Naive thymus-derived CD4-positive, alpha-beta T cell (primary cell): ENCODE data around the gene ASTN1. TPM values are rescaled to one million over a fixed set of nuclear protein-coding genes. Genes with fewer than 3 reads are reported as not detected.
A peak's percentile ranks its signal among the peaks of the same experiment; 100 is the strongest.

Experiments
- ATAC-seq: fragments of 150-1000 bp; cut with Tn5 transposase; 2 replicates; pipeline ENCODE4 v1.10.0; 2021; ENCODE audit warnings: mild to moderate bottlenecking, moderate library complexity
- CTCF ChIA-PET: fragments of 350-600 bp; sonication (Branson Sonifier 250); formaldehyde crosslinking; loops from one replicate; lab custom pipeline; 2021; ENCODE audit warnings: antibody characterized with exemption; lab: Charles Lee
- POLR2A ChIA-PET: fragments of 350-600 bp; sonication (Branson Sonifier 250); formaldehyde crosslinking; loops from one replicate; lab custom pipeline; 2021; ENCODE audit warnings: antibody characterized with exemption, inconsistent platforms; lab: Charles Lee
- DNase-seq, 9 donors: peaks; one replicate each; pipeline versions ENCODE4 v3.0.0 to v3.0.0-alpha.2; 2020 to 2022; ENCODE audit warnings: mixed read lengths in 1 of 9
- H3K27ac ChIP-seq: one replicate; pipeline ENCODE4 v1.7.0; 2013; ENCODE audit warnings: mild to moderate bottlenecking, low read depth, low read length, moderate library complexity
- H3K27me3 ChIP-seq, 2 donors: one replicate each; pipeline ENCODE4 v1.7.0; 2013; ENCODE audit warnings: low read length in 2 of 2, mild to moderate bottlenecking in 2 of 2, moderate library complexity in 2 of 2; ENCODE audit not compliant: control insufficient read depth in 2 of 2, insufficient read depth in 2 of 2
- H3K36me3 ChIP-seq, 3 experiments: 1 replicate in 2 of 3; 2 replicates in 1 of 3; pipeline ENCODE4 v1.7.0; 2013; ENCODE audit warnings: low read length in 3 of 3, mild to moderate bottlenecking in 3 of 3, moderate library complexity in 1 of 3; ENCODE audit not compliant: insufficient read depth in 3 of 3, control insufficient read depth in 2 of 3
- H3K4me1 ChIP-seq, 2 donors: one replicate each; pipeline ENCODE4 v1.7.0; 2013; ENCODE audit warnings: low read length in 2 of 2, mild to moderate bottlenecking in 2 of 2, moderate library complexity in 1 of 2; ENCODE audit not compliant: control insufficient read depth in 2 of 2, insufficient read depth in 2 of 2
- H3K4me3 ChIP-seq: 2 replicates; pipeline ENCODE4 v1.7.0; 2013; ENCODE audit warnings: mild to moderate bottlenecking, low read length
- H3K9me3 ChIP-seq, 3 experiments: 1 replicate in 2 of 3; 2 replicates in 1 of 3; pipeline ENCODE4 v1.7.0; 2013; ENCODE audit warnings: low read length in 3 of 3; ENCODE audit not compliant: control insufficient read depth in 2 of 3
- H3K27ac Mint-ChIP-seq, 9 donors: one replicate each; pipeline ENCODE4 v1.8.0; 2020 to 2022; ENCODE audit warnings: mixed read lengths in 9 of 9, mild to moderate bottlenecking in 8 of 9, moderate library complexity in 5 of 9, inconsistent platforms in 2 of 9
- H3K27me3 Mint-ChIP-seq, 5 donors: one replicate each; pipeline ENCODE4 v1.8.0; 2021 to 2022; ENCODE audit warnings: mixed read lengths in 5 of 5, mild to moderate bottlenecking in 1 of 5
- H3K36me3 Mint-ChIP-seq, 5 donors: one replicate each; pipeline ENCODE4 v1.8.0; 2020 to 2022; ENCODE audit warnings: mixed read lengths in 5 of 5, mild to moderate bottlenecking in 3 of 5, inconsistent platforms in 1 of 5
- H3K4me1 Mint-ChIP-seq, 7 donors: one replicate each; pipeline ENCODE4 v1.8.0; 2020 to 2022; ENCODE audit warnings: mixed read lengths in 7 of 7, mild to moderate bottlenecking in 3 of 7, inconsistent platforms in 1 of 7
- H3K4me3 Mint-ChIP-seq, 10 donors: one replicate each; pipeline ENCODE4 v1.8.0; 2020 to 2022; ENCODE audit warnings: mild to moderate bottlenecking in 10 of 10, mixed read lengths in 10 of 10, moderate library complexity in 6 of 10, inconsistent platforms in 2 of 10
- H3K9me3 Mint-ChIP-seq, 11 donors: one replicate each; pipeline ENCODE4 v1.8.0; 2020 to 2022; ENCODE audit warnings: mixed read lengths in 11 of 11, mild to moderate bottlenecking in 4 of 11, inconsistent platforms in 1 of 11, moderate library complexity in 1 of 11
- intact Hi-C, 2 donors: fragments of 100-400 bp; cut with micrococcal nuclease; formaldehyde crosslinking; loops; one replicate each; pipeline ENCODE4 v1.15.1; 2023
- polyA plus RNA-seq, 2 donors: library from polyadenylated mRNA; unstranded; fragments of 300-500 nt; fragmentation: Illumina TruSeq; gene quantifications; one replicate each; pipeline ENCODE4 v1.2.3, GENCODE V29; 2021
- total RNA-seq, 6 experiments: library from RNA in 5 of 6; stranded (reverse) in 5 of 6; gene quantifications; 1 replicate in 5 of 6; 2 replicates in 1 of 6; pipeline ENCODE4 v1.2.3 and lab custom pipeline; 2021 to 2026

Gene ASTN1
- total and polyA plus RNA-seq, 7 experiments from 2014 or later, result 0.07 TPM; not detected in 6

GRCh38 chr1:177198243-177198642 lies 33.7 kb upstream of the ASTN1 start:
- DNase-seq (no peak), ATAC-seq (no peak)
- peaks cover 0 to 5% (median 0%) of the 10 kb centered on the region in 5 donors for H3K36me3 Mint-ChIP-seq
- no peak overlapping the region for H3K27ac ChIP-seq
- no peaks in the 10 kb centered on the region for H3K27me3 Mint-ChIP-seq
- H3K27ac Mint-ChIP-seq, result no peak overlapping the region
- no peaks in the 10 kb centered on the region for H3K27me3 ChIP-seq
- ChIA-PET POLR2A (no interaction called here), CTCF (no interaction called here)
- intact Hi-C loops, result no loop called here
- no peaks in the 10 kb centered on the region for H3K36me3 ChIP-seq
- H3K4me1 Mint-ChIP-seq, result no peaks in the 10 kb centered on the region
- H3K9me3 ChIP-seq, result no peaks in the 10 kb centered on the region
- H3K4me3 ChIP-seq, result no peak overlapping the region
- H3K4me1 ChIP-seq, result no peaks in the 10 kb centered on the region
- peaks cover 0 to 25% (median 3%) of the 10 kb centered on the region in 11 donors for H3K9me3 Mint-ChIP-seq
- H3K4me3 Mint-ChIP-seq, result no peak overlapping the region

GRCh38 chr1:177190308-177190970 lies 25.9 kb upstream of the ASTN1 start:
- no peaks in the 10 kb centered on the region for H3K27me3 ChIP-seq
- ChIA-PET POLR2A (no interaction called here), CTCF (no interaction called here)
- H3K27me3 Mint-ChIP-seq, result peaks cover 0 to 9% (median 0%) of the 10 kb centered on the region in 5 donors
- H3K27ac ChIP-seq, result no peak overlapping the region
- H3K36me3 Mint-ChIP-seq, result peaks cover 0 to 5% (median 0%) of the 10 kb centered on the region in 5 donors
- H3K9me3 Mint-ChIP-seq, result peaks cover 0 to 10% (median 2%) of the 10 kb centered on the region in 11 donors
- H3K36me3 ChIP-seq, result no peaks in the 10 kb centered on the region
- no peak for DNase-seq
- no peaks in the 10 kb centered on the region for H3K4me1 ChIP-seq
- H3K4me3 ChIP-seq, result no peak overlapping the region
- intact Hi-C loops, result no loop called here
- H3K4me1 Mint-ChIP-seq, result no peaks in the 10 kb centered on the region
- no peaks in the 10 kb centered on the region for H3K9me3 ChIP-seq
- no peak overlapping the region for H3K4me3 Mint-ChIP-seq
- no peak for ATAC-seq
- no peak overlapping the region for H3K27ac Mint-ChIP-seq

- POLR2A ChIA-PET, result no interaction called here
- DNase-seq, result no peak
Measured at GRCh38 chr1:177186639-177187038, 22.1 kb upstream of the ASTN1 start.

GRCh38 chr1:177185209-177185608 lies 20.7 kb upstream of the ASTN1 start:
- H3K4me1 Mint-ChIP-seq, result peaks cover 7 to 16% (median 11%) of the 10 kb centered on the region in 7 donors
- no peaks in the 10 kb centered on the region for H3K27me3 ChIP-seq
- no peaks in the 10 kb centered on the region for H3K9me3 ChIP-seq
- no peak overlapping the region for H3K4me3 Mint-ChIP-seq
- peaks cover 0 to 6% (median 4%) of the 10 kb centered on the region in 11 donors for H3K9me3 Mint-ChIP-seq
- no peaks in the 10 kb centered on the region for H3K36me3 Mint-ChIP-seq
- no peak overlapping the region for H3K27ac Mint-ChIP-seq
- CTCF ChIA-PET, result no interaction called here
- POLR2A ChIA-PET, result no interaction called here
- DNase-seq (no peak), ATAC-seq (no peak)
- H3K27ac ChIP-seq, result no peak overlapping the region
- no peaks in the 10 kb centered on the region for H3K36me3 ChIP-seq
- intact Hi-C loops, result no loop called here
- H3K27me3 Mint-ChIP-seq, result peaks cover 19 to 48% (median 31%) of the 10 kb centered on the region in 5 donors
- H3K4me3 ChIP-seq, result no peak overlapping the region
- no peaks in the 10 kb centered on the region for H3K4me1 ChIP-seq

More at GRCh38 chr1:177186639-177187038, 22.1 kb upstream of the ASTN1 start:
- CTCF ChIA-PET, result no interaction called here
- Mint-ChIP-seq H3K4me3 (no peak overlapping the region), H3K36me3 (no peaks in the 10 kb centered on the region), H3K27me3 (peaks cover 10 to 34% (median 19%) of the 10 kb centered on the region in 5 donors), H3K27ac (no peak overlapping the region), H3K4me1 (peaks cover 2 to 10% (median 7%) of the 10 kb centered on the region in 7 donors), H3K9me3 (peaks cover 0 to 9% (median 4%) of the 10 kb centered on the region in 11 donors)
- intact Hi-C loops, result no loop called here
- Histone ChIP-seq H3K9me3 (no peaks in the 10 kb centered on the region), H3K4me3 (no peak overlapping the region), H3K27ac (no peak overlapping the region), H3K4me1 (no peaks in the 10 kb centered on the region), H3K36me3 (no peaks in the 10 kb centered on the region), H3K27me3 (no peaks in the 10 kb centered on the region)
- ATAC-seq, result no peak

GRCh38 chr1:177183836-177184235 lies 19.3 kb upstream of the ASTN1 start:
- DNase-seq, result no peak
- H3K27me3 ChIP-seq, result no peaks in the 10 kb centered on the region
- Mint-ChIP-seq H3K27me3 (peaks cover 25 to 49% (median 37%) of the 10 kb centered on the region in 5 donors), H3K27ac (no peak overlapping the region), H3K4me1 (peaks cover 7 to 16% (median 11%) of the 10 kb centered on the region in 7 donors), H3K9me3 (peaks cover 0 to 5% (median 4%) of the 10 kb centered on the region in 11 donors), H3K36me3 (no peaks in the 10 kb centered on the region), H3K4me3 (no peak overlapping the region)
- no peak overlapping the region for H3K4me3 ChIP-seq
- intact Hi-C loops, result loop anchor here in 1 of 2 donors (5.0 kb wide), 1 partner anchor 287 kb away; no protein-coding TSS in a partner anchor
- H3K27ac ChIP-seq, result no peak overlapping the region
- CTCF ChIA-PET, result no interaction called here
- no peaks in the 10 kb centered on the region for H3K36me3 ChIP-seq
- POLR2A ChIA-PET, result no interaction called here
- no peaks in the 10 kb centered on the region for H3K9me3 ChIP-seq
- no peak for ATAC-seq
- H3K4me1 ChIP-seq, result no peaks in the 10 kb centered on the region

- peaks cover 0 to 8% (median 0%) of the 10 kb centered on the region in 11 donors for H3K9me3 Mint-ChIP-seq
- H3K4me3 Mint-ChIP-seq, result peak overlapping the region; percentile 25 to 76 (median 58)
- Histone ChIP-seq H3K4me1 (no peaks in the 10 kb centered on the region), H3K36me3 (no peaks in the 10 kb centered on the region), H3K4me3 (no peak overlapping the region), H3K27me3 (no peaks in the 10 kb centered on the region), H3K9me3 (no peaks in the 10 kb centered on the region), H3K27ac (no peak overlapping the region)
- H3K36me3 Mint-ChIP-seq, result no peaks in the 10 kb centered on the region
- H3K27ac Mint-ChIP-seq, result no peak overlapping the region
- ATAC-seq (peak; percentile 34), DNase-seq (peak in 2 of 9 donors; percentile 0 to 45)
- CTCF ChIA-PET, result no interaction called here
- peaks cover 7 to 16% (median 11%) of the 10 kb centered on the region in 7 donors for H3K4me1 Mint-ChIP-seq
- peaks cover 25 to 49% (median 38%) of the 10 kb centered on the region in 5 donors for H3K27me3 Mint-ChIP-seq
- POLR2A ChIA-PET, result no interaction called here
- intact Hi-C loops, result loop anchor here in 1 of 2 donors (5.0 kb wide), 1 partner anchor 284 kb away; no protein-coding TSS in a partner anchor
Measured at GRCh38 chr1:177181631-177182291, 17.2 kb upstream of the ASTN1 start.
